ENCODE measurements around the gene TMEM220.

- TF ChIP-seq CTCF (conservative IDR thresholded peaks at IDR 0.05; ENCODE audit: low read length) = no peak
- no peak for TF ChIP-seq EZH2phosphoT487 (IDR thresholded peaks at IDR 0.05; ENCODE audit: borderline replicate concordance)
Measured at GRCh38 chr17:10757067-10757466, 27.2 kb upstream of the TMEM220 start.
